Astrocyte (in vitro differentiated cells and primary cell): ENCODE results near the gene ZBTB8A. TPM values are rescaled to one million over a fixed set of nuclear protein-coding genes. Genes with fewer than 3 reads are reported as not detected.

Experiments used
- DNase-seq: peaks from one replicate; pipeline ENCODE4 v3.0.0-alpha.2; 2010; ENCODE audit warnings: low read depth
- FAIRE-seq: peaks from 2 replicates; lab custom pipeline; 2011; peaks lifted over from hg19 to GRCh38; lab: Jason Lieb, UNC
- H2AFZ ChIP-seq: 2 replicates; pipeline ENCODE4 v1.6.0; 2012; ENCODE audit warnings: low read depth, low read length, inconsistent platforms
- H3K27ac ChIP-seq: 2 replicates; pipeline ENCODE4 v1.5.1; 2011; ENCODE audit warnings: low read depth, low read length, inconsistent platforms
- H3K27me3 ChIP-seq: 2 replicates; pipeline ENCODE4 v1.6.0; 2011; ENCODE audit warnings: low read length, inconsistent platforms; ENCODE audit not compliant: insufficient read depth
- H3K36me3 ChIP-seq: 2 replicates; pipeline ENCODE4 v1.5.1; 2011; ENCODE audit warnings: low read length, inconsistent platforms; ENCODE audit not compliant: insufficient read depth
- H3K4me1 ChIP-seq: 2 replicates; pipeline ENCODE4 v1.5.1; 2011; ENCODE audit warnings: low read length, inconsistent platforms; ENCODE audit not compliant: insufficient read depth
- H3K4me2 ChIP-seq: 2 replicates; pipeline ENCODE4 v1.6.0; 2012; ENCODE audit warnings: low read length, inconsistent platforms
- H3K4me3 ChIP-seq: 2 replicates; pipeline ENCODE4 v1.5.1; 2011; ENCODE audit warnings: low read depth, mild to moderate bottlenecking, low read length, inconsistent platforms; ENCODE audit not compliant: insufficient read depth
- H3K79me2 ChIP-seq: 2 replicates; pipeline ENCODE4 v1.6.0; 2012; ENCODE audit warnings: mild to moderate bottlenecking, low read length, inconsistent platforms; ENCODE audit not compliant: insufficient read depth
- H3K9ac ChIP-seq: 2 replicates; pipeline ENCODE4 v1.6.0; 2012; ENCODE audit warnings: mild to moderate bottlenecking, low read length, inconsistent platforms
- H3K9me3 ChIP-seq: 2 replicates; pipeline ENCODE4 v1.5.1; 2012; ENCODE audit warnings: low read depth, mild to moderate bottlenecking, low read length, inconsistent platforms; ENCODE audit not compliant: insufficient read depth
- H4K20me1 ChIP-seq: 2 replicates; pipeline ENCODE4 v1.6.0; 2012; ENCODE audit warnings: low read length, inconsistent platforms; ENCODE audit not compliant: insufficient read depth
- H3K27ac Mint-ChIP-seq: one replicate; pipeline ENCODE4 v1.8.0; 2021; ENCODE audit warnings: mild to moderate bottlenecking, mixed read lengths; ENCODE audit not compliant: unreplicated experiment
- H3K27me3 Mint-ChIP-seq: one replicate; pipeline ENCODE4 v1.8.0; 2021; ENCODE audit warnings: low read depth, mixed read lengths; ENCODE audit not compliant: unreplicated experiment
- H3K36me3 Mint-ChIP-seq: one replicate; pipeline ENCODE4 v1.8.0; 2021; ENCODE audit warnings: low read depth, mixed read lengths; ENCODE audit not compliant: unreplicated experiment
- H3K4me1 Mint-ChIP-seq: one replicate; pipeline ENCODE4 v1.8.0; 2021; ENCODE audit warnings: low read depth, mixed read lengths; ENCODE audit not compliant: unreplicated experiment
- H3K4me3 Mint-ChIP-seq: one replicate; pipeline ENCODE4 v1.8.0; 2021; ENCODE audit warnings: mild to moderate bottlenecking, moderate library complexity, mixed read lengths; ENCODE audit not compliant: unreplicated experiment
- H3K9me3 Mint-ChIP-seq: one replicate; pipeline ENCODE4 v1.8.0; 2021; ENCODE audit warnings: mild to moderate bottlenecking, mixed read lengths; ENCODE audit not compliant: unreplicated experiment
- EZH2 ChIP-seq: IDR thresholded peaks from 2 replicates; pipeline ENCODE4 v1.6.1; 2012; ENCODE audit warnings: mild to moderate bottlenecking, low read length, inconsistent platforms; ENCODE audit not compliant: insufficient read depth
- total RNA-seq: library from RNA; stranded (reverse); gene quantifications from 2 replicates; pipeline ENCODE4 v1.2.1, GENCODE V29; 2021
- TF ChIP-seq, protein P1 (sequence below): IDR thresholded peaks from 2 replicates; pipeline ENCODE4 v1.5.1; 2011; ENCODE audit warnings: low read depth, mild to moderate bottlenecking, inconsistent platforms, low read length, moderate library complexity; ENCODE audit not compliant: insufficient read depth

The ZBTB8A gene
- total RNA-seq, 1 donor from 2014 or later, result 5.6 TPM

DNA sequence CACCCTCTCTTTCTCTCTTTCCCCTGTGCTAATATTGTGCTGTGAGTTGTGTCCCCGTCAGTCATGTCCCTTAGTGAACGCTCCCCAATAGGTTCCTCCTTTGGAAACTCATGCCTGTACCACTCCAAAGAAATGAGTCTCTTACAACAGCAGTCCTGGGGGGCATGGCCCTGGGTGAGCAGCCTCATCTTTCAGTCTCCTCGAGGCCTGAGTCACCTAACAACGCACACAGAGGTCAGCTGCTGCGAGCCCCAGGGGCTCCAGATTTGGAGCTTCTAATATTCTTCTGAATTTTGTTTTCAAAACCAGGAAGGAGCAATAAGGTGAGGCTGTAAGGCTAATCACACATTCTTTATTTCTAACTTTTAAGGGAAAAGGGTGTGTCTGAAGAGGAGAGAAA is 30.5 kb upstream of the ZBTB8A start:
- DNase-seq, result no peak
- H3K4me1 ChIP-seq, result no peaks in the 10 kb centered on the region
- H3K27me3 ChIP-seq, result no peaks in the 10 kb centered on the region
- Mint-ChIP-seq H3K4me3 (no peak overlapping the region), H3K36me3 (no peaks in the 10 kb centered on the region), H3K27ac (no peak overlapping the region), H3K4me1 (peaks cover 2% of the 10 kb centered on the region), H3K27me3 (no peaks in the 10 kb centered on the region), H3K9me3 (peaks cover 2% of the 10 kb centered on the region)
- H3K4me3 ChIP-seq, result no peak overlapping the region
- no peak overlapping the region for H3K4me2 ChIP-seq
- no peaks in the 10 kb centered on the region for H4K20me1 ChIP-seq
- no peaks in the 10 kb centered on the region for H3K9me3 ChIP-seq
- no peak overlapping the region for H2AFZ ChIP-seq
- H3K9ac ChIP-seq, result no peak overlapping the region
- TF ChIP-seq, protein P1, sequence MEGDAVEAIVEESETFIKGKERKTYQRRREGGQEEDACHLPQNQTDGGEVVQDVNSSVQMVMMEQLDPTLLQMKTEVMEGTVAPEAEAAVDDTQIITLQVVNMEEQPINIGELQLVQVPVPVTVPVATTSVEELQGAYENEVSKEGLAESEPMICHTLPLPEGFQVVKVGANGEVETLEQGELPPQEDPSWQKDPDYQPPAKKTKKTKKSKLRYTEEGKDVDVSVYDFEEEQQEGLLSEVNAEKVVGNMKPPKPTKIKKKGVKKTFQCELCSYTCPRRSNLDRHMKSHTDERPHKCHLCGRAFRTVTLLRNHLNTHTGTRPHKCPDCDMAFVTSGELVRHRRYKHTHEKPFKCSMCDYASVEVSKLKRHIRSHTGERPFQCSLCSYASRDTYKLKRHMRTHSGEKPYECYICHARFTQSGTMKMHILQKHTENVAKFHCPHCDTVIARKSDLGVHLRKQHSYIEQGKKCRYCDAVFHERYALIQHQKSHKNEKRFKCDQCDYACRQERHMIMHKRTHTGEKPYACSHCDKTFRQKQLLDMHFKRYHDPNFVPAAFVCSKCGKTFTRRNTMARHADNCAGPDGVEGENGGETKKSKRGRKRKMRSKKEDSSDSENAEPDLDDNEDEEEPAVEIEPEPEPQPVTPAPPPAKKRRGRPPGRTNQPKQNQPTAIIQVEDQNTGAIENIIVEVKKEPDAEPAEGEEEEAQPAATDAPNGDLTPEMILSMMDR, result no peak
- no peak for TF ChIP-seq EZH2
- H3K79me2 ChIP-seq, result no peaks in the 10 kb centered on the region
- H3K36me3 ChIP-seq, result no peaks in the 10 kb centered on the region
- H3K27ac ChIP-seq, result no peak overlapping the region
- no peak for FAIRE-seq

DNA sequence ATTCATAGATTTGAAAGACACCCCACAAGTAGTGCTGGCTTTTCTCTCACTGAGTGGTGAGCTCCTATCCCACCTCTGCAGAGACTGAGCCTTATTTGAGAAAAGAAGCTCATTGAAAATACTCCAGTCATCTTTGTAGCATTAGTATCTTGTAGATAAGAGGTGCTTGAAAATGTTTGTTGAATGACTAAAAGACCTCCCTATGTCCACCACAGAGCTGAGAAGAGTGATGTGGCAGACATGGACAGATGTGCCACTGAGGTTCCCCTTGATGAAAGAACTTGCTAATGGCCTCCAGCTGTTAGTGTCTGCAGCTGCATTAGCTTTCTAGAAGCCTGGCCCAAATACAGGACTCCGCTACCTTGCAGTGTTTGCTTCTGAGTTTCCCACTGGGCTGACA is 29.3 kb upstream of the ZBTB8A start:
- Mint-ChIP-seq H3K4me3 (no peak overlapping the region), H3K27ac (no peak overlapping the region), H3K9me3 (peaks cover 1% of the 10 kb centered on the region), H3K27me3 (no peaks in the 10 kb centered on the region), H3K36me3 (no peaks in the 10 kb centered on the region), H3K4me1 (peaks cover 2% of the 10 kb centered on the region)
- TF ChIP-seq EZH2, result no peak
- TF ChIP-seq, protein P1, result no peak
- Histone ChIP-seq H4K20me1 (no peaks in the 10 kb centered on the region), H3K9me3 (no peaks in the 10 kb centered on the region), H3K4me3 (no peak overlapping the region), H3K4me1 (no peaks in the 10 kb centered on the region), H2AFZ (no peak overlapping the region), H3K79me2 (no peaks in the 10 kb centered on the region), H3K36me3 (no peaks in the 10 kb centered on the region), H3K27me3 (no peaks in the 10 kb centered on the region), H3K4me2 (no peak overlapping the region), H3K27ac (no peak overlapping the region), H3K9ac (no peak overlapping the region)
- no peak for DNase-seq
- FAIRE-seq, result no peak

DNA sequence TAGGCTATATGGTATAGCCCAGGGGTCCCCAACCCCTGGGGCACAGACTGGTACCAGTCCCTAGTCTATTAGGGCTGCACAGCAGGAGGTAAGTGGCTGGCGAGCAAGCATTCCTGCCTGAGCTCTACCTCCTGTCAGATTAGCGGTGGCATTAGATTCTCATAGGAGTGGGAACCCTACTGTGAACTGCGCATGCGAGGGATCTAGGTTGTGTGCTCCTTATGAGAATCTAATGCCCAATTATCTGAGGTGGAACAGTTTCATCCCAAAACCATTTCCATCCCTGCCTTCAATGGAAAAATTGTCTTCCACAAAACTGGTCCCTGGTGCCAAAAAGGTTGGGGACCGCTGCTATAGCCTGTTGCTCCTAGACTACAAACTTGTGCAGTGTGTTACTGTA is 22.8 kb upstream of the ZBTB8A start:
- TF ChIP-seq EZH2, result no peak
- peaks cover under 1% of the 10 kb centered on the region for H3K27me3 Mint-ChIP-seq
- no peak for FAIRE-seq
- Histone ChIP-seq H3K4me2 (no peak overlapping the region), H3K79me2 (no peaks in the 10 kb centered on the region), H3K4me3 (no peak overlapping the region), H3K36me3 (no peaks in the 10 kb centered on the region), H3K4me1 (no peaks in the 10 kb centered on the region), H3K27ac (no peak overlapping the region), H4K20me1 (no peaks in the 10 kb centered on the region), H2AFZ (no peak overlapping the region), H3K27me3 (no peaks in the 10 kb centered on the region), H3K9ac (no peak overlapping the region), H3K9me3 (no peaks in the 10 kb centered on the region)
- H3K36me3 Mint-ChIP-seq, result no peaks in the 10 kb centered on the region
- H3K4me1 Mint-ChIP-seq, result no peaks in the 10 kb centered on the region
- H3K4me3 Mint-ChIP-seq, result no peak overlapping the region
- H3K27ac Mint-ChIP-seq, result no peak overlapping the region
- DNase-seq, result no peak
- no peaks in the 10 kb centered on the region for H3K9me3 Mint-ChIP-seq
